ENCODE data around the gene TGIF1. TPM values are rescaled to one million over a fixed set of nuclear protein-coding genes. Genes with fewer than 3 reads are reported as not detected.

Gene TGIF1
- total and polyA plus RNA-seq, 2 of the 4 experiments (the other 2 are of a cell fraction) = 62.1 to 118 TPM

- DNase-seq (peak; percentile 90), ATAC-seq (ENCODE audit: low read depth) (peak; percentile 86)
- 0% methylated on average over 1 of the region's 5 CpGs; no CpG with 5 or more reads in 1 of the 2 experiments for WGBS, 2 experiments (ENCODE audit: extremely low coverage in 2 of 2, insufficient read length in 1 of 2)
- dilution Hi-C loops (cut with HindIII; ENCODE audit: low sequenced_read_pairs, unreplicated experiment) (no loop called here), in situ Hi-C loops (cut with MboI; ENCODE audit: low sequenced_read_pairs) (no loop called here), intact Hi-C loops (cut with micrococcal nuclease) (no loop called here)
- H3K36me3 ChIP-seq (ENCODE audit: control insufficient read depth, insufficient read depth, low read length) = 0 out of 2 replicates have a peak, but pooled peaks cover 2% of the 10 kb centered on the region
- no peak overlapping the region for H3K4me3 ChIP-seq (ENCODE audit: insufficient read depth, low read depth, low read length)
- H3K4ac ChIP-seq (ENCODE audit: low read depth, low read length) = no peak overlapping the region; the same call in 1 of the 2 replicates
- peak overlapping the region; percentile 78 for H3K4me2 ChIP-seq (ENCODE audit: low read depth, low read length)
- peak overlapping the region; percentile 50; the same call in 1 of the 2 replicates for H3K18ac ChIP-seq (ENCODE audit: low read depth, low read length)
- no peak overlapping the region for H3K23ac ChIP-seq (ENCODE audit: low read depth, low read length)
- no peaks in the 10 kb centered on the region for H3K27me3 ChIP-seq (ENCODE audit: control insufficient read depth, insufficient read depth, low read length)
- H3K79me1 ChIP-seq (ENCODE audit: low read depth in 1 of 2, low read length in 2 of 2) = peaks cover 0 to 5% of the 10 kb centered on the region in 2 experiments; a peak in 2 of 4 replicates
- no peak overlapping the region for H2AFZ ChIP-seq (replicated peaks; ENCODE audit: low read length, poor library complexity)
- peaks cover 2% of the 10 kb centered on the region for H3K4me1 ChIP-seq (ENCODE audit: control insufficient read depth, insufficient read depth, low read length)
- H2AK9ac ChIP-seq (replicated peaks; ENCODE audit: low read depth, low read length, poor library complexity) = no peak overlapping the region
- no peak overlapping the region for H2AK5ac ChIP-seq (ENCODE audit: low read depth, low read length)
- no peak overlapping the region for H4K91ac ChIP-seq (ENCODE audit: insufficient read depth, low read depth, low read length)
- no peak overlapping the region for H3K9ac ChIP-seq (ENCODE audit: low read depth, low read length)
- TF ChIP-seq RAD21 (IDR thresholded peaks at IDR 0.05; ENCODE audit: low read length) (0 out of 2 replicates have a peak, but pooled peaks have one; percentile 4), USF2 (IDR thresholded peaks at IDR 0.05; ENCODE audit: low read depth, low read length) (no peak), NFE2L2 (IDR thresholded peaks at IDR 0.05; ENCODE audit: low read depth, low read length) (no peak), RCOR1 (IDR thresholded peaks at IDR 0.05; ENCODE audit: insufficient replicate concordance, low read length) (no peak), MXI1 (IDR thresholded peaks at IDR 0.05; ENCODE audit: borderline replicate concordance, low read depth, low read length) (no peak), CEBPB (IDR thresholded peaks at IDR 0.05; ENCODE audit: low read depth, low read length) (peak; percentile 58; the same call in 1 of the 2 replicates)
- no peak overlapping the region for H3K14ac ChIP-seq (replicated peaks; ENCODE audit: low read depth, low read length)
- H4K20me1 ChIP-seq (ENCODE audit: insufficient read depth, low read length) = no peaks in the 10 kb centered on the region
- H3K56ac ChIP-seq (ENCODE audit: extremely low read depth, insufficient read depth, low read length) = no peak overlapping the region
- no peak overlapping the region; a peak in 1 of 4 replicates for H4K8ac ChIP-seq (ENCODE audit: low read depth in 2 of 2, low read length in 2 of 2)
- ChIA-PET CTCF (interaction anchor here (0.6 to 1.8 kb wide), 9 partner anchors 9 to 1118 kb away, joined by 3 to 9 read pairs (median 4); no protein-coding TSS in a partner anchor), POLR2A (ENCODE audit: unreplicated experiment) (interaction anchor here (0.6 to 1.1 kb wide), 2 partner anchors 12 to 193 kb away, joined by 6 read pairs; no protein-coding TSS in a partner anchor)
- peak overlapping the region; percentile 28 for H2BK5ac ChIP-seq (ENCODE audit: low read depth, low read length, poor library complexity, severe bottlenecking)
- peak overlapping the region; percentile 13; the same call in 1 of the 2 replicates for H2BK20ac ChIP-seq (ENCODE audit: low read depth, low read length)
- BruUV-seq (replicated peaks) = no TSS peak
- H3K9me1 ChIP-seq (ENCODE audit: insufficient read depth, low read length) = peaks cover 5% of the 10 kb centered on the region; the same call in 1 of the 2 replicates
- no peak overlapping the region for H3K27ac ChIP-seq (ENCODE audit: insufficient read depth, low read length)
- H3K9me3 ChIP-seq (ENCODE audit: control insufficient read depth, insufficient read depth, low read length) = no peaks in the 10 kb centered on the region
- no peak overlapping the region for H2BK120ac ChIP-seq (ENCODE audit: low read depth, low read length)
- H2BK15ac ChIP-seq (ENCODE audit: low read depth, low read length) = no peak overlapping the region
- H4K5ac ChIP-seq (ENCODE audit: low read depth, low read length) = 0 out of 2 replicates have a peak overlapping the region, but pooled peaks have one; percentile 42
These were observed 16.1 kb downstream of the TGIF1 start for GRCh38 chr18:3466045-3466444.

All from IMR-90 (cell line).